Hematopoietic multipotent progenitor cell (in vitro differentiated cells): ENCODE results near the gene CYP2W1. TPM values are rescaled to one million over a fixed set of nuclear protein-coding genes. Genes with fewer than 3 reads are reported as not detected.
"Not testable (repeated sequence)": the region's sequence is repeated elsewhere in the genome, so short reads cannot be mapped to it uniquely, and the experiment has no call there.

Source experiments
- DNase-seq, 3 donors: peaks; one replicate each; pipeline ENCODE4 v3.0.0-alpha.2; 2011 to 2015; ENCODE audit warnings: low read depth in 2 of 3, low spot score in 2 of 3
- total RNA-seq: library from RNA; depleted of rRNA; stranded (reverse); fragments of >200 nt; gene quantifications from one replicate; pipeline ENCODE4 v1.2.3, GENCODE V29; 2012

Gene CYP2W1
- total RNA-seq, 1 donor: not detected

- no peak for DNase-seq
These were observed 43.0 kb downstream of the CYP2W1 start for GRCh38 chr7:1025743-1026581.

DNA sequence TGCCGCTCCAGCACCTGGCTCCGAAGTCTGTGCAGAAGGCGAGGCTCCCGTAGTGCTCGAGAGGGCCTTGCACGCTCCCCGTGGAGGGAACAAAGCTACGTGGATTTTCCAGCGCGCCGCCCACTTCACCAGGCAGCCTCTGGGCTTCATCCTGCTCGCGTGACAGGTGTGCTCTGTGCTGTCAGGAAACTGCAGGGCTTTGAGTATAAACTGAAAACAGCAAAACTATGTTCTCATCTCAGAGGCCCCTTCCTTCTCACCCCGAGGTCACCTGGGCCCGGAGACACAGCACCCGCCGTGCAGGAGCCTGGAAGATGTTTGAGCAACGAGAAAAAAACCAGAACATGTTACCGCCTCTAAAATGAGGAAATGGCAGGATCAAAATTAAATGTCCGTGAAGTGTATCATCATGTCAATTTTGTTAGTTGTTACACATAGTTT, 43.8 kb downstream of the CYP2W1 start:
- DNase-seq: no peak

DNA sequence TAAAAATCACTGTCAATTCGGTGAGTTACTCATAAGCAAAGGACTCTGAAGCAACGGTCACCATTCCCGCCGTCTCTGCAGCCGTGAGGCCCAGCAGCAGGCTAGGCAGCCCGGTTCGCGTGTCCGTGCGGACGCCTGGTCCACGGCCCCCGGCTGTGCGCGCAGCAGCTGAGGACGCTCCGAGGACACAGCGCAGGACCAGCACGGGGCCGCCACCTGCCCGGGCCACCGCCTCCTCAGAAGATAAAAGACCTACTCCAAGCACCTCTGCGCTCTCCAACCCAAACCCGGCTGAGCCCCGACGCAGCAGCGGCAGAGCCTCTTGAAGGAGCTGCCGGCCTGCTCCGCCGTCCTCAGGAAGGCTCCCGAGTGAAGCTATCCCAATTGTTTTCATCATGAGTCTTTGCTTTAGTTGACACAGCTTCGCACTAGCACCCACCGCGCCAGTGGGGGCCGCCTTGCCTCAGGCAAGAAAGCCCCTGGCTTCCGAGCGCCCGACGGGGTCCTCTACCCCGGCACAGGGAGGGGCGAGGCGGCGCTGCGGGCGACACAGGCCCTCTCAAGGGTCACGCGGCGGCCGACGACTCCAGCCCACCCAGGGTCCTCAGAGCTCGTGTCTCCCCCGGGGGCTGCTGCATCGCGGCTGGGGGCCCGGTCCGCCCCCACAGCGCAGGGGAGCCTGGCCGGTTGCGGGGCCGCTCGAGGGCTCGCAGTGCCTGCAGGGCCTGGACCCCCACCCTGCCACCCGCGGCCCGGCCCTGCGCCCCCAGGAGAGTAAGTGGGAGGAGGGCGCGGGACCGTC, 44.5 kb downstream of the CYP2W1 start:
- DNase-seq: no peak

- peak; percentile 53 to 75 (median 70) for DNase-seq
These were observed 45.2 kb downstream of the CYP2W1 start for GRCh38 chr7:1028044-1028770.

DNA sequence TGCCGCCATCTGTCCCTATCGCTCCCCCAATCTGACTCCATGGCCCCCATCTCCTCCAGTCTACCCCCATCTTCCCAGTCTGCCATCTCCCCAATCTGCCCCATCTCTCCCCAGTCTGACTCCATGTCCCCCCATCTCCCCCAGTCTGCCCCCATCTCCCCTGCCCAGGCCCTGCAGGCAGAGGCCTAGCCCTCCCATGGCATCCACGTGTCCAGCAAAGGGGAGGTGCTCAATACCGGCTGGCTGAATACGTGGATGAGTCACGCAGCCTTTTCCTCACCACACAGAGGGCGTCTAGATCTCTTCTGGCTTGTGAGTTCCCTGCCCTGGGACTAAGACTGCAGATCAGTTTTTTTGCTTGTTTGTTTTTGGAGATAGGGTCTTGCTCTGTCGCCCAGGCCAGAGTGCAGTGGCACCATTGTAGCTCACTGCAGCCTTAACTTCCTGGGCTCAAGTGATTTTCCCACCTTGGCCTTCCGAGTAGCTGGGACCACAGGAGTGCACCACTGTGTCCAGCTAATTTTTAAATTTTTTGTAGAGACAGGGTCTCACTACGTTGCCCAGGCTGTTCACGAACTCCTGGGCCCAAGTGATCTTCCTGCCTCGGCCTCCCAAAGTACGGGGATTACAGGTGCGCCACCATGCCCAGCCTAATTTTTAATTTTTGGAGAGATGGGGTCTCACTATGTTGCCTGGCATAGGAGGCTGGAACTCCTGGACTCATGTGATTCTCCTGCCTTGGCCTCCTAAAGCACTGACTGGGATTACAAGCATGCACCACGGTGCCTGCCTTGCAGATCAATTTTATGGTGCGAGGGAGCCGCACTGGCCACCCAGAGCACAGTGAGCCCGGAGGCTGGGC, 46.0 kb downstream of the CYP2W1 start:
- peak in 2 of 3 donors; percentile 86 to 91 for DNase-seq

DNA sequence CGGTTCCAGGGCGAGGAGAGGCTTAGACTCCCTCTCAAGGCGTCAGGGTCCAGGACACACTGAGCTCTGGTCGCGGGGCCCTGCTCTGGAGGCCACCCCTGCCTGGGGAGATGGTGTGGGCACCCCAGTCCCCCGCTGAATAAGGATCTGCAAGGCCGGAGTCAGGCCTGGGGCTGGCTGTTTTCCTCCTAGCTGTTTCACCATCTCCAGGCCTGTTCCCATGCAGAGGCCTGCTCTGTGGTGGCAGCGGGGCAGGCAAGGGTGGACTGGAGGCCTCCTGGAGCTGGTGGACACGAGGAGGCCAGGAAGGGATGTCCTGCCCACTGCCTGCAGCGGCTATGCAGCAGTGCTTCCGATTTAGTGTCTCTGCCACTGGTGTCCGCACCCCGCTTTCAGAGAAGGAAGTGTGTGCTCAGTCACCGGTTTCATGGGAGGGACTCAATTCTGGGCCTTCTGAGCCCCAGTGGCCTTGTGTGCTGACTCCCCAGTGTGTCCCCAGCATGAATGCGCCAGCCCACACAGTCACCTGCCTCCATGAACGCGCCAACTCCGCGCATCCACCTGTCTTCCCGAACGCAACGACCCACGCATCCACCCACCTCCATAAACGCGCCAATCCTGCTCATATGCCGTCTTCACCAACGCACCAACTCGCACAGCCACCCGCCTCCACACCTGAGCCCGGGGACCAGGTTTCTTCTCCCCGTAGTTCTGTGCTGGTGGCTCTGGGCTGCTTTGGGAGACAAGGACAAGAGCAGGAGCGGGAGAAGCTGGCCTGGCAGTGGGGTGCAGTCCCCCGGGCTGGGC, 46.9 kb downstream of the CYP2W1 start:
- no peak for DNase-seq

DNA sequence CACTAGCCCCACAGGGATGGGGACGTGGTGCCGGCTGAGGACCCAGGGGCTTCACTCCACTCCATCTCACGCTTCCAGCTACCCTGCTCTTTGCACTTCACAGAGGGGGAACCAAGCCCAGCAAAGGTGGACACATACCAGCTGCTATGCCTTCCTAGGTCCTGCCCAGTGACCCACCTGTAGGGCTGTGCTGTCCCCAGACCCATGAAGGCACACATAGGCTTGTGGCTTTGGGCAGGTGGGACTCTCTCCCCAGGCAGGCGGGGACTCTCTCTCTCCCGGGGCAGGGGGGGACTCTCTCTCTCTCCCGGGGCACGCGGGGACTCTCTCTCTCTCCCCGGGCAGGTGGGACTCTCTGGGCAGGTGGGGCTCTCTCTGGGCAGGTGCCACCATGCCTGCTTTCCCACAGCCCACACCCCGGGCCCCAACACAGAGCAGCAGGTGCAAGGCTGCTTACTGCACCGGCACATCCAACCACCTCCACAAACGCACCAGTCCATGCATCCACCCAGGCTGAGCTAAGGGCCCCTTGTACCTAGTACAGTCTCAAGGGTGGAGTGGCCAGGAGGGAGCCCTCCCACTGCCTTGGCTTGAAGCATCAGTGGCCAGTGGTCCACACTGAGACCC, 47.6 kb downstream of the CYP2W1 start:
- no peak for DNase-seq

DNA sequence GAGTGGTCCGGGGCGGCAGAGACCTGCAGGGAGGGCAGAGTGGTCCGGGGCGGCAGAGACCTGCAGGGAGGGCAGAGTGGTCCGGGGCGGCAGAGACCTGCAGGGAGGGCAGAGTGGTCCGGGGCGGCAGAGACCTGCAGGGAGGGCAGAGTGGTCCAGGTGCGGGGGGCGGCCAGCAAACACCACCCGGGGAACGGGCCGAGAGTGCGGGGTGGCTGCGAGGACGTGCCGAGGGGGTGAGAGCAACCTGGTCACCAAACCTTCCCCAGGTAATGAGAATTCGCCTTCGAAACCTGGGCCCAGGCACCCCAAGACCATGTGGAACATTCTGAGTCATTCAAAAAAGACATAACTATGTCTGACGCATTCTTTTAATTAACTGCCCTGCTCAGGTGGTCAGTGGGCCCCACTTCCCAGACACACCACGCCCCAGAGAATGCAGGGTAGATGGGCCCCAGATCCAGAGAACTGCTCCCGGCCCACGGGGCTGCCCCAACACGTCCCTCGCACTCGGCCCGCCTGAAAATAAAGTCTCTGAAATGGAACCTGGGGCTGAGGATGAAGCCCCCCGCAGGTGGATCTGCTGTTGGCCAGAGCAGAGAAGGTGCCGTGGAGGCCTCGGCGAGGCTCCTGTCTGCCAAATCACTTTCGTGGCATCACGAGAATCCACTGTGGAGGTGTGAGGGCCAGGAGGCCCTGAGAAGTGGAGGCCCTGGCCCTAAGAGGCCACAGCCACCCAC, 48.9 kb downstream of the CYP2W1 start:
- DNase-seq: no peak

DNA sequence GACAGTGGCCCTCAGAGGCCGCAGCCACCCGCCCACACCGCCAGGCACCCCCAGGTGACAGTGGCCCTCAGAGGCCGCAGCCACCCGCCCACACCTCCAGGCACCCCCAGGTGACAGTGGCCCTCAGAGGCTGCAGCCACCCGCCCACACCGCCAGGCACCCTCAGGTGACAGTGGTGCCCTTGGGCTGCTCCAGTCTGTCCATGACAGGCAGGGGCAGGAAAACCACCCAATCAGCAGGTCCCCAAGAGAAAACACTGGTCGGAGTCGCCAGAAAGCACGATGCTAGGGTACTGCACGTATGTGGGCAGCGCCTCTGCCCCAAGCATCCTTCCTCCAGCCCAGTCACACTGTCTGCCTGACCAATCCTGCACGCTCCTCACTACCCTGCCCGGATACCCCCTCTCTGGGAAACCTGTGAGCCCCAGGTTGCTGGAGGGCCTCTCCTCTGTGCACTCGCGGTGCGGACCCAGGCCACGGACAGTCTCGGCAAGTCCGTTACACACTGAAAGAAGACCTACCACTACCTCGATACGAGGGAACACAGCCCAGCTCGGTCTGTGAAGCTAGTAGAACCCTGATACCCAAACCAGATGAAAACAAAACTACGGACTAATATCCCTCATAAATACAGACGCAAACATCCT, 49.7 kb downstream of the CYP2W1 start:
- DNase-seq: no peak

DNA sequence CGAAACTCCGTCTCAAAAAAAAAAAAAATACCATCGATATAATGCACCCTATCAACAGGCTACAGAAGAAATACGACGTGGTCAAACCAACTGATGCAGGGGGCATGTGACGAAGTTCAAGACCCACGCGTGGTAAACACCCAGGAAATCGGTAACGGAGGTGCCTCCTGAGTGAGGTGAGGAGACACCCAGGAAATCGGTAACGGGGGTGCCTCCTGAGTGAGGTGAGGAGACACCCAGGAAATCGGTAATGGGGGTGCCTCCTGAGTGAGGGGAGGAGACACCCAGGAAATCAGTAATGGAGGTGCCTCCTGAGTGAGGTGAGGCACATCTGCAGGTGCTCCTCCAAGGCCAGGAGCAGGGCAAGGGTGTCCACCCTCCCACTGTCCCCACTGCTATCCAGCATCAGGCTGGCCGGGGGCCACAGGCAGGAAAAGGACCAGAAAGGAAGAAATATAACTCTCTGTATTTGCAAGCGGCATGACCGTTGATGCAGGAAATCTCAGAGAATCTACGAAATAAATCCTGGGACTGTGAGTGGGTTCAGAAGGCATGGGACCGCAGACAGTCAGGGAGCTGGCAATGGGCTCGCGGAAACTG, 50.7 kb downstream of the CYP2W1 start:
- no peak for DNase-seq

DNA sequence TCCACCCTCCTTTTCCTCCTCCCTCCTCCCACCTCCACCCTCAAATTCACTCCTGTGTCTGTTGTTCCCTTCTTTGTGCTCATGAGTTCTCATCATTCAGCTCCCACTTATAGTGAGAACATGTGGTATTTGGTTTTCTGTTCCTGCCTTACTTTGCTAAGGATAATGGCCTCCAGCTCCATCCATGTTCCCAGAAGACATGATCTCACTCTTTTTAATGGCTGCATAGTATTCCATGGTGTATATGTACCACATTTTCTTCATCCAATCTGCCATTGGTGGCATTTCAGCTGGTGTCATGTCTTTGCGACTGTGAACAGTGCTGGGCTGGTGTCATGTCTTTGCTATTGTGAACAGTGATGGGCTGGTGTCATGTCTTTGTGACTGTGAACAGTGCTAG, 51.8 kb downstream of the CYP2W1 start:
- DNase-seq: not testable (repeated sequence)

- DNase-seq: not testable (repeated sequence)
These were observed 53.4 kb downstream of the CYP2W1 start for GRCh38 chr7:1036164-1036928.
